ENCODE data around the gene INSC.

The INSC gene

GRCh38 chr11:15119826-15120225 lies 5.1 kb downstream of the INSC start:
- TF ChIP-seq ZNF274 (IDR thresholded peaks at IDR 0.05; ENCODE audit: low read depth, low read length): no peak
- no peak overlapping the region for H3K4me3 ChIP-seq (ENCODE audit: low read length)

GRCh38 chr11:15123849-15124248 lies 9.1 kb downstream of the INSC start:
- H3K4me3 ChIP-seq (ENCODE audit: low read length): no peak overlapping the region
- TF ChIP-seq ZNF274 (IDR thresholded peaks at IDR 0.05; ENCODE audit: low read depth, low read length): no peak

GRCh38 chr11:15124528-15124927 lies 9.8 kb downstream of the INSC start:
- TF ChIP-seq ZNF274 (IDR thresholded peaks at IDR 0.05; ENCODE audit: low read depth, low read length): no peak
- H3K4me3 ChIP-seq (ENCODE audit: low read length): no peak overlapping the region

GRCh38 chr11:15127341-15127740 lies 12.6 kb downstream of the INSC start:
- no peak overlapping the region for H3K4me3 ChIP-seq (ENCODE audit: low read length)
- TF ChIP-seq ZNF274 (IDR thresholded peaks at IDR 0.05; ENCODE audit: low read depth, low read length): no peak

- no peak overlapping the region for H3K4me3 ChIP-seq (ENCODE audit: low read length)
Observed at GRCh38 chr11:15128621-15129020, 13.9 kb downstream of the INSC start.

GRCh38 chr11:15136166-15136565 lies 21.4 kb downstream of the INSC start:
- no peak for TF ChIP-seq ZNF274 (IDR thresholded peaks at IDR 0.05; ENCODE audit: low read depth, low read length)
- H3K4me3 ChIP-seq (ENCODE audit: low read length): no peak overlapping the region

More at GRCh38 chr11:15128621-15129020, 13.9 kb downstream of the INSC start:
- TF ChIP-seq ZNF274 (IDR thresholded peaks at IDR 0.05; ENCODE audit: low read depth, low read length): no peak

- TF ChIP-seq ZNF274 (IDR thresholded peaks at IDR 0.05; ENCODE audit: low read depth, low read length): no peak
- H3K4me3 ChIP-seq (ENCODE audit: low read length): no peak overlapping the region
Observed at GRCh38 chr11:15139096-15139770, 24.5 kb downstream of the INSC start.

GRCh38 chr11:15139958-15140659 lies 25.4 kb downstream of the INSC start:
- TF ChIP-seq ZNF274 (IDR thresholded peaks at IDR 0.05; ENCODE audit: low read depth, low read length): no peak
- H3K4me3 ChIP-seq (ENCODE audit: low read length): no peak overlapping the region

- H3K4me3 ChIP-seq (ENCODE audit: low read length): no peak overlapping the region
- TF ChIP-seq ZNF274 (IDR thresholded peaks at IDR 0.05; ENCODE audit: low read depth, low read length): no peak
Observed at GRCh38 chr11:15141381-15141780, 26.7 kb downstream of the INSC start.

- TF ChIP-seq ZNF274 (IDR thresholded peaks at IDR 0.05; ENCODE audit: low read depth, low read length): no peak
- H3K4me3 ChIP-seq (ENCODE audit: low read length): no peak overlapping the region
Observed at GRCh38 chr11:15142838-15143237, 28.1 kb downstream of the INSC start.

- TF ChIP-seq ZNF274 (IDR thresholded peaks at IDR 0.05; ENCODE audit: low read depth, low read length): no peak
- no peak overlapping the region for H3K4me3 ChIP-seq (ENCODE audit: low read length)
Observed at GRCh38 chr11:15143855-15144254, 29.1 kb downstream of the INSC start.

- no peak for TF ChIP-seq ZNF274 (IDR thresholded peaks at IDR 0.05; ENCODE audit: low read depth, low read length)
- no peak overlapping the region for H3K4me3 ChIP-seq (ENCODE audit: low read length)
Observed at GRCh38 chr11:15144347-15144746, 29.6 kb downstream of the INSC start.

- H3K4me3 ChIP-seq (ENCODE audit: low read length): no peak overlapping the region
- no peak for TF ChIP-seq ZNF274 (IDR thresholded peaks at IDR 0.05; ENCODE audit: low read depth, low read length)
Observed at GRCh38 chr11:15145151-15145550, 30.4 kb downstream of the INSC start.

GRCh38 chr11:15145615-15146014 lies 30.9 kb downstream of the INSC start:
- H3K4me3 ChIP-seq (ENCODE audit: low read length): no peak overlapping the region
- TF ChIP-seq ZNF274 (IDR thresholded peaks at IDR 0.05; ENCODE audit: low read depth, low read length): no peak

GRCh38 chr11:15146271-15147003 lies 31.7 kb downstream of the INSC start:
- no peak overlapping the region for H3K4me3 ChIP-seq (ENCODE audit: low read length)
- TF ChIP-seq ZNF274 (IDR thresholded peaks at IDR 0.05; ENCODE audit: low read depth, low read length): no peak

Data from GM08714 (cell line).